Activated effector memory CD4-positive, alpha-beta T cell treated with anti-CD3 and anti-CD28 coated beads, Interleukin-2, amount 50 U/mL, for 16 hours (primary cell): ENCODE measurements around the gene NFYC.
A peak's percentile ranks its signal among the peaks of the same experiment; 100 is the strongest.
"Not testable (repeated sequence)": the region's sequence is repeated elsewhere in the genome, so short reads cannot be mapped to it uniquely, and the experiment has no call there.

ENCODE experiments used
- DNase-seq: peaks from one replicate; pipeline ENCODE4 v3.0.0-alpha.2; 2020

The NFYC gene

GRCh38 chr1:40708750-40709099 lies 17.2 kb downstream of the NFYC start:
- DNase-seq: no peak

DNA sequence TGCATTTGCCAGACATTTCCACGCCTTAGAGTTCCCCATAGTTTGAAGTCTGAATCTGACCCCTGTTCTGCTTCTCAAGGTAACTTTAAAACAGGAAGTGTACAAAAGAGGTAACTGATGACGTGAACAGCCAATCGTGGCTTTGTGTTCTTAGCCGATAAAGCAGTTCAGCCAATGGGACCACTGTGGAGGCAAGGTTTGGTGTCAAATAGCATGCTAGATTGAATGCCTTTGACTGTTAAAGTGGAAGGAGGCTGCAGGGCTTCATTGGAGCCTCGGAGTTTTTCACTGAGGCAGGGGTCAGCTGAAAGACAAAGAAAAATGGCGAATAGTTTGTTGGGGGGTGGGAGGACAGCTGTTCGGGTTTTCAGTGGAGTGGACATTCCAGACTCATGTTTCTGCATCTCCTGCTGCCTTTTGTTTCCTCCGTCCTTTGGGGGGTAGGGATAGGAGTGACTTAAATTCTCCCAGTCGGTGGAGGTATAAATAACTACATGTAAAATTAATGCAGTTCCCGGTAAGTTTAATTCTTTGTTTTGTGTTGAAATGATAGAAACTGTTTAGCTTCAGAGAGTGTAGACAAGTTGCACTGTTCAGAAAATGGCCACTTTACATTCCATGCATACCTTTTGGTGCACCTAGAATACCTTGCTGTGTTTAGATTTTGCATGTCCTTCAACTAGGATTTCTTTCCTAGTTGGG lies 17.7 kb downstream of the NFYC start:
- peak; percentile 87 for DNase-seq

- no peak for DNase-seq
These were observed 18.3 kb downstream of the NFYC start for GRCh38 chr1:40709802-40710278.

- no peak for DNase-seq
These were observed 19.2 kb downstream of the NFYC start for GRCh38 chr1:40710581-40711315.

- DNase-seq: no peak
These were observed 20.2 kb downstream of the NFYC start for GRCh38 chr1:40711465-40712404.

- DNase-seq: no peak
These were observed 21.0 kb downstream of the NFYC start for GRCh38 chr1:40712405-40712944.

DNA sequence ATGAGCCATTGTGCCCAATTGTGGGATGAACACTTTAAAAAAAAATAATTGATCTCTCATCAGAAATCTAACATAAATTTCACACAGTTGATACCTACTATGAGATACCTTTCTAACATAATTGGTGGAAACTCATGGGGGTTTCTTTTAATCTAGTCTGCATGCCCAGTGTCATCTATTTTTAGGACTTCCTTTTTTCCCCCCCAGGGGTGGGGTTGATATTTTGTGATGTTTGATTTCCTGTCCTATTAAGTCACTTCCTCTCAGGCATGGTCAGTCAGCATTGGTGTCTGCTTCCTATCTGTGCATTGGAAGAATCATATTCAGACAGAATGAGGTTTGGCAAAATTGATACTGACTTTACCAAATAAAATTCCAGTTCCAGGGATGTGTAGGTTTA lies 21.5 kb downstream of the NFYC start:
- DNase-seq: no peak

- DNase-seq: no peak
These were observed 24.1 kb downstream of the NFYC start for GRCh38 chr1:40715491-40716059.

DNA sequence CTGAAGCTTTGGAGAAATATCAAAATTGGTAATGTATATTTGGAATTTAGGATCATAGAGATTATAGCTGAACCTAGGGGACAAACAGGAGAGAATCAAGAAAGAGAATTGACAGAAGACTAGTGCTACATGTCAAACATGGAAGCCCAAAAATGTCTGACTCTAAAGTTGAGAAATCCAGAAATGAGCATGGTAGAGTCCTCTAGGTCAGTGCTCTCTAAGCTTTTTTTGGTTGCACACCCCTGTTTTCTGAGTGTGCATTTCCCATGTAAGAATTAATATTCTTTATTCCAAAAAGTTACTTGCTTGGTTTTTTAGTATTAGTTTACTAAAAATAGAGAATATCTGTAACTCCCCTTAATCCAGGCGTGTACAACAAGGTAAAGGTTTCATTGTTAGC lies 25.6 kb downstream of the NFYC start:
- no peak for DNase-seq

- no peak for DNase-seq
These were observed 26.5 kb downstream of the NFYC start for GRCh38 chr1:40717955-40718354.

DNA sequence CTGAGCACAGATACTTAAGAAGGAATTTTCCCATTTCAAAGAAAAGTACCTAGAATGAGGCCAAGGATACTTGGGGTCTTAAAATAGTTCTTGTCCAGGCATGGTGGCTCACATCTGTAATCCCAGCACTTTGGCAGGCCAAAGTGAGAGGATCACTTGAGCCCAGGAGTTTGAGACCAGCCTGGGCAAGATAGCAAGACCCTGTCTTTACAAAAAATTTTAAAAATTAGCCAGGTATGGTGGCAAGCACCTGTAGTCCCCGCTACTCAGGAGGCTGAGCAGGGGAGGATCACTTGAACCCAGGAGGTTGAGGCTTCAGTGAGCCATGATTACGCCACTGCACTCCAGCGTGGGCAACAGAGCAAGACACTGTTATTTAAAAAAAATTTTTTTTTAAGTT lies 29.0 kb downstream of the NFYC start:
- DNase-seq: no peak

DNA sequence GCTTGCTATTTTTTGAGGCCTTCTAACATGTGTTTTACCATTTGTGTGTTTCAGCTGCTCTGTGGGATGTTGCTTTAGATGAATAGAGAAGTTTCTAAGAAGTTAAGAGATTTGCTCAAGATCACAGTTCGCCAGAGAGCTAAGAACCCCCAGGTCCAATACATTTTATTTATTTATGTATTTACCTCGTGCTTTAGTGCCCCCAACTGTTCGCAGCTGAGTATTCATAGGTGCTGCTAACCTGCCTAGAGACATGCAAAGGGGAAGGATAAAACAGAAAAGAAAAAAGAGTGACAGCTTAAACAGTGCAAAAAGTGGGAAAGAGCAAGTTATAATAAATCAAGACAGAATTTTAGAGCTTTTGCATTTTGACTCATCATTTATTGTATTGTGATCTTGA lies 31.1 kb downstream of the NFYC start:
- DNase-seq: no peak

DNA sequence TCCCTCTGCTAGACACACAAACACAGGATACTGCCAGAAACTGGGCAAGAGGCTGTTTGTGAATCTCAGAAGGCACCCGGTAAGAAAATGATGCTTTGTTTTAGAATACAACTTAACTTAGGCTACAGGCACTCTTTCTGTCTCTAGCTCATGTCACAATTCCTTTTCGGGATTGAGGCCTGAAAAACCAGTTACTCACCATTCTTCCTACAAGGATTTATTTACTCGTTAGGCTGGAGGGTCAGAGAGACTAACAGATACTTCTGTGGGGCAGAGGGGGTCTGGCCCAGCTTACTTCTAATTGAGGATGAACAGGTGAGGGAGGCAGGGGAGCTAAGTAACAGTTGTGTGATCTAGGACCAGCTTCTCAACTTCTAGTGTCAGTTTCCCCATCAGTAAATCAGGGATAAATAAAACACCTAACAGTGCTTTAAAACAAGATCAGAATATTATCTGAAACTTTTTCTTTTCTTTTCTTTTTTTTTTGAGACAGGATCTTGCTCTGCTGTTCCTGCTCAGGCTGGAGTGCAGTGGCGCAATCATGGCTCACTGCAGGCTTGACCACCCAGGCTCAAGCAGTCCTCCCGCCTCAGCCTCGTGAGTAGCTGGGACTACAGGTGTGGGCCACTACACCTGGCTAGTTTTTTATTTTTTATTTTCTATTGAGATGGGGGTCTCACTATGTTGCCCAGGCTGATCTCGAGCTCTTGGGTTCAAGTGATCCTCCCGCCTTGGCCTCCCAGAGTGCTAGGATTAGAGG lies 31.9 kb downstream of the NFYC start:
- no peak for DNase-seq

DNA sequence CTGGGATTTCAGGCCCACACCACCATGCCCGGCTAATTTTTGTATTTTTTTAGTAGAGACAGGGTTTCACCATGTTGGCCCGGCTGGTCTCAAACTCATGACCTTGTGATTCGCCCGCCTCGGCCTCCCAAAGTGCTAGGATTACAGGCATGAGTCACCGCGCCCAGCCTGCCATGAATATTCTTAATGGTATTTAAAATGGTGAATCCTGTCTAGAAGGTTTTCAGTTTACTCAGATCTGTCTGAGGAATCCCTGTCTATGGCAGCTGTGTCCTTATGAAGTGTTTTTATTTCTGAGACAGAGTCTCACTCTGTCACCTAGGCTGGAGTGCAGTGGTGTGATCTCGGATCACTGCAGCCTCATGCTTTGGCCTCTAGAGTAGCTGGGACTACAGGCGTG lies 36.2 kb downstream of the NFYC start:
- DNase-seq: not testable (repeated sequence)

GRCh38 chr1:40729316-40729862 lies 37.9 kb downstream of the NFYC start:
- not testable (repeated sequence) for DNase-seq

DNA sequence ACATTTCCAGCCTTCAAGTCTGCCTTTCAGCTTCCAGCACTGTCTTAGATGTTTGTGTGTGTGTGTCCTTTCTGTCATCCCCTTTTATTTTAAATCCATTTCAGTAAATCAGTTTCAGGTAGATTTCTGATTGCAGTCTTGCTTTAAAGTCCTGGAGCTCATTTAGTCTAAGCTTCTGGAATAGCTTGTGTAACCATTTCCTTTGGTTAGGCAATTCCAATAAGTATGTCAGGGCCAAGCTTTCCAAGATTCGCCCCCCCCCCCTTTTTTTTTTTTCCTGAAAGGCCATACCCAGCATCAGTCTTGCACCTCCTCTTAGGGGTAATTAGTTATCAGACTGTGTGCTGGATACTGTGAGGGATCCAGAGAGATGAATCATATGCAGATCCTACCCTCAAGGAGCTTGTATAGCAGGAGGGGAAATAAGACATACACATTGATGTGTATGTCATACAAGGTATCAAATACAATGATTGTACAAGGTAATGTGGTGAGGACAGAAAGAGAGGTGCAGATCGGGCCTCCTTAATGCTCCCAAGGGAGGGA lies 41.3 kb downstream of the NFYC start:
- DNase-seq: no peak

DNA sequence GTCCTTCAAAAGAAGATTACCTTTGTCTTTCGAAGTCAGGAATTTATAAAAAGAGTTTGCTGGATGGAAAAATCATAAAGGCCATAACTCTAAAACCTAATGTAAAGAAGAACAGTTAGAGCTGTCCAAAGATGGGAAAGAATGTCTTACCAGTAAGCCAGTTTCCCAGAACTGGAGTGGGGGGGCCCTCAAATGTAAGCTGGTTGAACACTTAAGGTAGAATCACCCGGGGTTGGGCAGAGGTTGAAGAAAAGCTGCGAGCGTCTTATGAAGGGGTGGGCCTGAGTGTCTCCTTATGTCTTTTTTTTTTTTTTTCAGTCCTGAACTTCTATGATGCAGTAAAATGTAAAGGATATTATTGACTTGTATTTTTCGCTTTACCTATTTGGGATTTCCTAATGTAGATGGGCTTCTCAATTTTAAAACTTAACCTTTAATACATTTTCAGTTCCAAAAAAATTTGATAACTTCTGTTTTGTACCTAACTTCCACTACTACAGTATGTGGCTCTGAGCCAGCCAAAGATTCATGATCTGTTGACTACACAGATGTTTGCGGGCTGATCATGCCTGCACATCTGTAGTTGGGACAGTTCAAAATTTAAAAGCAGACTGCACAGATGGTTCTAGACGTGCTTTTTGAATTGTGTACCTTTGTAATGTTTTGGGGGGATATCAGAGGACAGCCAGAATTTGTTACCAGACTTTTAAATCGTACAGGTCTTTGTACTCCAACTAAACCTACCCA lies 43.6 kb downstream of the NFYC start:
- no peak for DNase-seq

DNA sequence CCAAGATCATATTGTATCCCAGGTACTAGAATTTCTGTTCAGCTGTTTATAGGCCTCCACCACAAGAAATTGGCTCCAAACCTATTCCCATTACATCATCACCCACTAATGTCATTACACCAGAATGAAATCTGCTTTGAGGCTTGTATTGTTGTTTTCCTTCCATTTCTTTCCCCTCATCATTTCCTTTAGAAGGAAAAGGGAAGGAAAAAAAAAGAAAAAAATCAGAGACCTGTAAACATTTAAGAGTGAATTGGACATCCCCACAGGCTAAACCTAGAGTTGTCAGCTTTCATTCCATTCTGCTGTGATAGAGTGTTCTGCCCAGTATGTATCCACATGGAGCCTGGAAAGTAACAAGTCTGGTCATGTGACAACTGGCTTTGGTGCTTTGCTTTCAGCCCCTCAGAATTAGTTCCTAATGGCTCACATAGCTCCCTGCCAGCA lies 44.6 kb downstream of the NFYC start:
- no peak for DNase-seq

DNA sequence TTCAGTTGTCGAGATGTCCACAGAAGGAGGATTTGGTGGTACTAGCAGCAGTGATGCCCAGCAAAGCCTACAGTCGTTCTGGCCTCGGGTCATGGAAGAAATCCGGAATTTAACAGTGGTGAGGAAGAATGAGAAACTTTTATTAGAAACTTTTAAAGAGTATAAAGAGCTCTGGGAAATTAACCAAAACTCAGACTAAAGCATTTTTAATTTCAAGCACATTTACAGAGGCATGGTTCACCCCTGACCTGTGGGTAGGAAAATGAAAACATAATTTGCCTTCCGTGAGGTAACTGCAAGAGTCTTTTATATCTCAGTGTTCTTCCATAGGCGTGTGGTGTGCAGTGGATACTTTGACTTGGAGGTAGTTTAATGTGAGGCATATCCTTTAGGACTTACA lies 47.3 kb downstream of the NFYC start:
- DNase-seq: no peak

GRCh38 chr1:40739455-40740008 lies 48.0 kb downstream of the NFYC start:
- no peak for DNase-seq
